ENCODE results near the gene PRSS27. TPM values are rescaled to one million over a fixed set of nuclear protein-coding genes. Genes with fewer than 3 reads are reported as not detected.
"Not testable (repeated sequence)": the region's sequence is repeated elsewhere in the genome, so short reads cannot be mapped to it uniquely, and the experiment has no call there.

Gene PRSS27
- total RNA-seq, 2 experiments from 2014 or later, result 1.6 to 2.4 TPM

DNA sequence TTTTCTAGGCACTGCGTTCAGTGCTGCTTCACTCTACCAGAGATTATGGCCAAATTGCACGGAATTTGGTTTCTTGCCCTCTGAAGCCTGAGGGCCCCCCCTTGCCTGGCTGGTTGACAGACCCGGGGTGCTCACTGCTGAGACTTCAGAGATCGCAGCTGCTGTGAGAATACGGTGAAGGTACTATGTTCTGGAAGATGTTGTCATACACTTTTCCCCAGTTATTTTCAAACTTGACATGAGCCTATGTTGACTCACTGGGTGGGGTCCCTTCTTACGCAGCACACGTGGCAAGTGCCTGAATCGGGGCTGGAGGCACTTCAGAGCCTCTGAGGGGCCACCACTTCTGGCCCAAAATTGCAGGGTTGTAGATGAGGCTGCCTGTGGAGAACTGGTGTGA is 39.7 kb downstream of the PRSS27 start:
- peaks cover 11% of the 10 kb centered on the region for H3K36me3 Mint-ChIP-seq
- POLR2A ChIA-PET, result not testable (repeated sequence)

GRCh38 chr16:2679902-2680301 is 40.1 kb downstream of the PRSS27 start:
- peaks cover 11% of the 10 kb centered on the region for H3K36me3 Mint-ChIP-seq
- H3K9me3 Mint-ChIP-seq, H3K27ac Mint-ChIP-seq, CTCF ChIA-PET, DNase-seq, H3K4me3 Mint-ChIP-seq, H3K27me3 Mint-ChIP-seq, POLR2A ChIA-PET: not testable (repeated sequence)
- intact Hi-C loops (cut with micrococcal nuclease), result loop anchor here (5.0 kb wide), 1 partner anchor 97 kb away; the partner anchor contains the start of gene ELOB
- H3K4me1 Mint-ChIP-seq (ENCODE audit: low read depth), result peaks cover 16% of the 10 kb centered on the region

More for the DNA sequence above, 39.7 kb downstream of the PRSS27 start:
- Mint-ChIP-seq H3K27ac (peak overlapping the region; percentile 49), H3K4me1 (ENCODE audit: low read depth) (peaks cover 17% of the 10 kb centered on the region), H3K4me3 (peak overlapping the region; percentile 66)
- DNase-seq, H3K27me3 Mint-ChIP-seq, H3K9me3 Mint-ChIP-seq, CTCF ChIA-PET: not testable (repeated sequence)
- intact Hi-C loops (cut with micrococcal nuclease), result loop anchor here (5.0 kb wide), 1 partner anchor 97 kb away; the partner anchor contains the start of gene ELOB

- H3K27ac Mint-ChIP-seq; H3K27me3 Mint-ChIP-seq; H3K4me1 Mint-ChIP-seq (ENCODE audit: low read depth); CTCF ChIA-PET; POLR2A ChIA-PET; H3K4me3 Mint-ChIP-seq; H3K36me3 Mint-ChIP-seq; DNase-seq; H3K9me3 Mint-ChIP-seq; intact Hi-C loops (cut with micrococcal nuclease): not testable (repeated sequence)
Observed at GRCh38 chr16:2678206-2678965, 41.6 kb downstream of the PRSS27 start.

GRCh38 chr16:2676937-2677336 is 43.1 kb downstream of the PRSS27 start:
- intact Hi-C loops (cut with micrococcal nuclease); H3K9me3 Mint-ChIP-seq; DNase-seq; CTCF ChIA-PET; H3K27me3 Mint-ChIP-seq; POLR2A ChIA-PET; H3K27ac Mint-ChIP-seq; H3K4me3 Mint-ChIP-seq; H3K36me3 Mint-ChIP-seq: not testable (repeated sequence)
- H3K4me1 Mint-ChIP-seq (ENCODE audit: low read depth), result peaks cover 13% of the 10 kb centered on the region

GRCh38 chr16:2675714-2676113 is 44.3 kb downstream of the PRSS27 start:
- H3K4me1 Mint-ChIP-seq (ENCODE audit: low read depth), result peaks cover 22% of the 10 kb centered on the region
- intact Hi-C loops (cut with micrococcal nuclease), result no loop called here
- no peak overlapping the region for H3K4me3 Mint-ChIP-seq
- H3K27me3 Mint-ChIP-seq, result no peaks in the 10 kb centered on the region
- H3K27ac Mint-ChIP-seq, result no peak overlapping the region
- ChIA-PET CTCF (no interaction called here), POLR2A (no interaction called here)
- DNase-seq, result no peak
- H3K36me3 Mint-ChIP-seq, result peaks cover 21% of the 10 kb centered on the region
- H3K9me3 Mint-ChIP-seq, result no peaks in the 10 kb centered on the region

- Mint-ChIP-seq H3K36me3 (peaks cover 25% of the 10 kb centered on the region), H3K4me3 (no peak overlapping the region), H3K27ac (no peak overlapping the region), H3K4me1 (ENCODE audit: low read depth) (peaks cover 25% of the 10 kb centered on the region), H3K9me3 (no peaks in the 10 kb centered on the region), H3K27me3 (no peaks in the 10 kb centered on the region)
- CTCF ChIA-PET, result no interaction called here
- no peak for DNase-seq
- POLR2A ChIA-PET, result no interaction called here
- intact Hi-C loops (cut with micrococcal nuclease), result no loop called here
Observed at GRCh38 chr16:2675021-2675420, 45.0 kb downstream of the PRSS27 start.

GRCh38 chr16:2673066-2673999 is 46.7 kb downstream of the PRSS27 start:
- ChIA-PET CTCF (interaction anchor here (1.1 to 1.3 kb wide), 3 partner anchors 9 to 210 kb away, joined by 4 to 7 read pairs (median 6); partner anchors contain the start of gene KCTD5), POLR2A (interaction anchor here (1.0 to 1.3 kb wide), 2 partner anchors 9 to 10 kb away, joined by 4 to 8 read pairs; partner anchors contain the start of gene KCTD5)
- no peaks in the 10 kb centered on the region for H3K9me3 Mint-ChIP-seq
- DNase-seq, result peak; percentile 97
- peaks cover 40% of the 10 kb centered on the region for H3K36me3 Mint-ChIP-seq
- H3K4me1 Mint-ChIP-seq (ENCODE audit: low read depth), result peaks cover 40% of the 10 kb centered on the region
- intact Hi-C loops (cut with micrococcal nuclease), result loop anchor here (1.0 to 5.0 kb wide), 2 partner anchors 9 to 156 kb away; partner anchors contain the start of gene KCTD5
- peak overlapping the region; percentile 67 for H3K27ac Mint-ChIP-seq
- H3K27me3 Mint-ChIP-seq, result no peaks in the 10 kb centered on the region
- peak overlapping the region; percentile 77 for H3K4me3 Mint-ChIP-seq

DNA sequence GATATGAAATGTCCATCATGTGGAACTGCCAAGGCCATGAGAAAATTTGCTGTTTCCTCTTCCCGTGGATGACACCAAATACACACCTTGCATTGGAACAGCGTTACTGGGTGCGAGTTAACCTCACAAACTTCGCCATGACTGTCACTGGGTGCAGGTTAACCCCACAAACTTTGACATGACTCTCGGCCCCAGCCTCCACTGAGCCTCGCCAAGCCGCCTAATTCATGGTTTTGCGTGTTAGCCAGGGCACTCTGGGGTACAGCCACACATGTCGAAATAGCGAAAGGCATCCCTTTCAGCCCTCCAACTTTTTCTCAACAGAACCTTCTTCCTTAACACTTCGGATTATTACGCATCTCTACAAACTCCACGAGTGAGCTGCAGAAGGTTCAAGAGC is 48.3 kb downstream of the PRSS27 start:
- Mint-ChIP-seq H3K9me3 (no peaks in the 10 kb centered on the region), H3K4me3 (peak overlapping the region; percentile 88), H3K27me3 (no peaks in the 10 kb centered on the region), H3K27ac (peak overlapping the region; percentile 83), H3K36me3 (peaks cover 56% of the 10 kb centered on the region), H3K4me1 (ENCODE audit: low read depth) (peaks cover 46% of the 10 kb centered on the region)
- ChIA-PET POLR2A (no interaction called here), CTCF (no interaction called here)
- intact Hi-C loops (cut with micrococcal nuclease), result loop anchor here (5.0 kb wide), 1 partner anchor 154 kb away; no protein-coding TSS in a partner anchor
- DNase-seq, result no peak

DNA sequence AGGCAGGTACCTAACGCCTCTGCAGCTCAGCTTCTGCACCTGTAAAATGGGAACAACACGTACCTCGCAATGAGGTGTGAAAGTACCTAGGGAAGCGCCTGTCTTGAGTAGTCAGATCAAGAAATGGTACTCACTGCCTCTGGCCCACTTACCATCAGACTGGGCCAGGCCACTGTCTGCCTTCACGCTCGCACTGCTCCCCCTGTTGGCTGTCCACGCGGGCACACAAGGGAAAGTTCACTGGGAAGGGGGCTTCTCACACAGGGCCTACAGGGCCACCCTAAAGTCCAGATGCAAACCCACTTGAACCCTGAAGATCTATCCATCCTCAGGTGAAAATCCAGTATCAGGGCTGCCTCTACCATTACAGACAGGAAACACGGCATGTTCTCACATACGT is 48.8 kb downstream of the PRSS27 start:
- Mint-ChIP-seq H3K4me3 (peak overlapping the region; percentile 88), H3K36me3 (peaks cover 61% of the 10 kb centered on the region), H3K27ac (peak overlapping the region; percentile 79), H3K4me1 (ENCODE audit: low read depth) (peaks cover 52% of the 10 kb centered on the region)
- not testable (repeated sequence) for H3K27me3 Mint-ChIP-seq, H3K9me3 Mint-ChIP-seq
- ChIA-PET POLR2A (interaction anchor here (1.5 kb wide), 1 partner anchor 11 kb away, joined by 3 read pairs; the partner anchor contains the start of gene KCTD5), CTCF (interaction anchor here (1.6 kb wide), 1 partner anchor 11 kb away, joined by 3 read pairs; the partner anchor contains the start of gene KCTD5)
- peak; percentile 66 for DNase-seq
- intact Hi-C loops (cut with micrococcal nuclease), result loop anchor here (5.0 kb wide), 1 partner anchor 154 kb away; no protein-coding TSS in a partner anchor

GRCh38 chr16:2670017-2670416 is 50.0 kb downstream of the PRSS27 start:
- Mint-ChIP-seq H3K36me3 (peaks cover 71% of the 10 kb centered on the region), H3K4me3 (peak overlapping the region; percentile 88), H3K4me1 (ENCODE audit: low read depth) (peaks cover 63% of the 10 kb centered on the region), H3K27ac (peak overlapping the region; percentile 79)
- POLR2A ChIA-PET, result interaction anchor here (1.5 kb wide), 1 partner anchor 12 kb away, joined by 3 read pairs; the partner anchor contains the start of gene KCTD5
- H3K9me3 Mint-ChIP-seq, H3K27me3 Mint-ChIP-seq: not testable (repeated sequence)
- DNase-seq, result peak; percentile 86
- intact Hi-C loops (cut with micrococcal nuclease), result loop anchor here (5.0 kb wide), 1 partner anchor 153 kb away; no protein-coding TSS in a partner anchor
- CTCF ChIA-PET, result interaction anchor here (1.6 kb wide), 1 partner anchor 12 kb away, joined by 3 read pairs; the partner anchor contains the start of gene KCTD5

- Mint-ChIP-seq H3K27ac (peak overlapping the region; percentile 79), H3K36me3 (peaks cover 75% of the 10 kb centered on the region), H3K4me3 (peak overlapping the region; percentile 88), H3K4me1 (ENCODE audit: low read depth) (peaks cover 67% of the 10 kb centered on the region)
- H3K9me3 Mint-ChIP-seq, DNase-seq, H3K27me3 Mint-ChIP-seq: not testable (repeated sequence)
- intact Hi-C loops (cut with micrococcal nuclease), result loop anchor here (10.0 kb wide), 2 partner anchors 55 to 195 kb away; partner anchors contain the start of gene PRSS27
- ChIA-PET POLR2A (interaction anchor here (1.5 kb wide), 1 partner anchor 13 kb away, joined by 3 read pairs; the partner anchor contains the start of gene KCTD5), CTCF (interaction anchor here (1.6 kb wide), 1 partner anchor 13 kb away, joined by 3 read pairs; the partner anchor contains the start of gene KCTD5)
Observed at GRCh38 chr16:2669587-2669986, 50.4 kb downstream of the PRSS27 start.

All from activated CD4-positive, alpha-beta memory T cell treated with anti-CD3 and anti-CD28 coated beads for 36 hours (primary cell).